Smooth muscle cell (in vitro differentiated cells): ENCODE measurements around the gene EEIG1. TPM values are rescaled to one million over a fixed set of nuclear protein-coding genes. Genes with fewer than 3 reads are reported as not detected.

ENCODE experiments used
- DNase-seq: peaks from one replicate; lab custom pipeline; 2025; ENCODE audit not compliant: unreplicated experiment; lab: John Stamatoyannopoulos, UW
- H2AFZ ChIP-seq: fragments of 200-600 bp; sonication (generic); 2 replicates; pipeline ENCODE4 v1.6.0; 2016; ENCODE audit warnings: antibody characterized with exemption, low read depth, mild to moderate bottlenecking
- H3F3A ChIP-seq: fragments of 200-600 bp; sonication (generic); 2 replicates; pipeline ENCODE4 v1.6.0; 2017; ENCODE audit warnings: antibody characterized with exemption, low read depth
- H3K27ac ChIP-seq: fragments of 200-600 bp; sonication (generic); 2 replicates; pipeline ENCODE4 v1.5.1; 2016; ENCODE audit warnings: low read depth, mild to moderate bottlenecking
- H3K27me3 ChIP-seq: fragments of 200-600 bp; sonication (generic); 2 replicates; pipeline ENCODE4 v1.6.1; 2016; ENCODE audit warnings: low read depth, mild to moderate bottlenecking
- H3K36me3 ChIP-seq: fragments of 200-600 bp; sonication (generic); 2 replicates; pipeline ENCODE4 v1.5.1; 2016; ENCODE audit warnings: low read depth
- H3K4me1 ChIP-seq: fragments of 200-600 bp; sonication (generic); 2 replicates; pipeline ENCODE4 v1.5.1; 2016; ENCODE audit warnings: low read depth
- H3K4me2 ChIP-seq: fragments of 200-600 bp; sonication (generic); 2 replicates; pipeline ENCODE4 v1.6.0; 2016; ENCODE audit warnings: mild to moderate bottlenecking
- H3K4me3 ChIP-seq: fragments of 200-600 bp; sonication (generic); 2 replicates; pipeline ENCODE4 v1.5.1; 2016; ENCODE audit warnings: mild to moderate bottlenecking
- H3K79me2 ChIP-seq: fragments of 200-600 bp; sonication (generic); 2 replicates; pipeline ENCODE4 v1.6.0; 2016; ENCODE audit warnings: low read depth, mild to moderate bottlenecking
- H3K9ac ChIP-seq: fragments of 200-600 bp; sonication (generic); 2 replicates; pipeline ENCODE4 v1.6.0; 2016; ENCODE audit warnings: low read depth
- H3K9me3 ChIP-seq: fragments of 200-600 bp; sonication (generic); replicated peaks from 2 replicates; pipeline ENCODE4 v1.5.1; 2016; ENCODE audit warnings: low read depth
- H4K20me1 ChIP-seq: fragments of 200-600 bp; sonication (generic); 2 replicates; pipeline ENCODE4 v1.6.0; 2016; ENCODE audit warnings: low read depth
- CTCF ChIP-seq: fragments of 200-600 bp; sonication (generic); IDR thresholded peaks from 2 replicates; pipeline ENCODE4 v1.5.1; 2017; ENCODE audit warnings: borderline replicate concordance, mild to moderate bottlenecking, antibody characterized with exemption; ENCODE audit not compliant: insufficient read depth, poor library complexity, severe bottlenecking
- WGBS: methylation state at CpG from one replicate; pipeline ENCODE4 v1.1.7; 2016; ENCODE audit warnings: low lambda C conversion rate; 5-methylcytosine and 5-hydroxymethylcytosine counted together
- polyA plus RNA-seq: library from polyadenylated mRNA; unstranded; fragments of >200 nt; fragmentation: Nextera tagmentation; extraction: Ambion mirVana; gene quantifications from 2 replicates; pipeline ENCODE4 v1.2.1, GENCODE V29; 2016
- total RNA-seq: library from RNA; depleted of rRNA; stranded (reverse); fragments of >200 nt; gene quantifications from 2 replicates; pipeline ENCODE4 v1.2.3, GENCODE V29; 2014

Gene EEIG1
- total and polyA plus RNA-seq, 2 experiments from 2014 or later, result 9.2 to 18.1 TPM

- Histone ChIP-seq H4K20me1 (peaks cover 13% of the 10 kb centered on the region), H3K4me2 (peak within 1 kb of the TSS; percentile 96), H3K36me3 (no peaks in the 10 kb centered on the region), H3F3A (peaks cover 6% of the 10 kb centered on the region), H3K4me1 (peaks cover 14% of the 10 kb centered on the region), H3K79me2 (peaks cover 21% of the 10 kb centered on the region), H3K4me3 (peak within 1 kb of the TSS; percentile 64), H2AFZ (peak within 1 kb of the TSS; percentile 35), H3K27me3 (no peaks in the 10 kb centered on the region), H3K9me3 (no peaks in the 10 kb centered on the region), H3K27ac (peak within 1 kb of the TSS; percentile 41), H3K9ac (peak within 1 kb of the TSS; percentile 75)
- WGBS, result 8% methylated on average over 49 of the region's 60 CpGs
- TF ChIP-seq CTCF, result no peak
- DNase-seq, result no peak
Measured at GRCh38 chr9:127937388-127938297, 43.1 kb downstream of the EEIG1 start, which contains the start of gene DPM2. Gene DPM2 (minus strand): TSS chr9:127937854. CDS start chr9:127937820, 34 bp downstream.

GRCh38 chr9:127937056-127937387, 43.8 kb downstream of the EEIG1 start:
- Histone ChIP-seq H3K36me3 (no peaks in the 10 kb centered on the region), H3K9me3 (no peaks in the 10 kb centered on the region), H3K27ac (peak overlapping the region; percentile 41), H2AFZ (no peak overlapping the region), H3K4me2 (peak overlapping the region; percentile 96), H3K9ac (peak overlapping the region; percentile 75), H3F3A (peaks cover 6% of the 10 kb centered on the region), H3K27me3 (no peaks in the 10 kb centered on the region), H3K4me3 (peak overlapping the region; percentile 64), H3K79me2 (peaks cover 21% of the 10 kb centered on the region), H3K4me1 (peaks cover 14% of the 10 kb centered on the region), H4K20me1 (peaks cover 13% of the 10 kb centered on the region)
- TF ChIP-seq CTCF, result no peak
- no peak for DNase-seq
- 18% methylated on average over 7 of the region's 7 CpGs for WGBS

- TF ChIP-seq CTCF, result no peak
Measured at GRCh38 chr9:127936347-127936852, 44.4 kb downstream of the EEIG1 start.

More at GRCh38 chr9:127936347-127936852, 44.4 kb downstream of the EEIG1 start:
- 91% methylated on average over 14 of the region's 14 CpGs for WGBS
- H3K4me2 ChIP-seq, result peak overlapping the region; percentile 96
- no peak for DNase-seq
- H3K27ac ChIP-seq, result peak overlapping the region; percentile 17
- no peaks in the 10 kb centered on the region for H3K36me3 ChIP-seq
- H3K27me3 ChIP-seq, result no peaks in the 10 kb centered on the region
- peak overlapping the region; percentile 64 for H3K4me3 ChIP-seq
- H2AFZ ChIP-seq, result no peak overlapping the region
- peaks cover 6% of the 10 kb centered on the region for H3F3A ChIP-seq
- peaks cover 13% of the 10 kb centered on the region for H4K20me1 ChIP-seq
- H3K9ac ChIP-seq, result peak overlapping the region; percentile 75
- H3K9me3 ChIP-seq, result no peaks in the 10 kb centered on the region
- H3K4me1 ChIP-seq, result peaks cover 14% of the 10 kb centered on the region
- peaks cover 21% of the 10 kb centered on the region for H3K79me2 ChIP-seq
